CD4-positive, alpha-beta T cell treated with Interleukin-15 for 4 hours (primary cell): ENCODE results near the gene ANKRD12.

Experiments used
- DNase-seq: peaks from one replicate; pipeline ENCODE4 v3.0.0-alpha.2; 2020; ENCODE audit warnings: low spot score

ANKRD12 gene

DNA sequence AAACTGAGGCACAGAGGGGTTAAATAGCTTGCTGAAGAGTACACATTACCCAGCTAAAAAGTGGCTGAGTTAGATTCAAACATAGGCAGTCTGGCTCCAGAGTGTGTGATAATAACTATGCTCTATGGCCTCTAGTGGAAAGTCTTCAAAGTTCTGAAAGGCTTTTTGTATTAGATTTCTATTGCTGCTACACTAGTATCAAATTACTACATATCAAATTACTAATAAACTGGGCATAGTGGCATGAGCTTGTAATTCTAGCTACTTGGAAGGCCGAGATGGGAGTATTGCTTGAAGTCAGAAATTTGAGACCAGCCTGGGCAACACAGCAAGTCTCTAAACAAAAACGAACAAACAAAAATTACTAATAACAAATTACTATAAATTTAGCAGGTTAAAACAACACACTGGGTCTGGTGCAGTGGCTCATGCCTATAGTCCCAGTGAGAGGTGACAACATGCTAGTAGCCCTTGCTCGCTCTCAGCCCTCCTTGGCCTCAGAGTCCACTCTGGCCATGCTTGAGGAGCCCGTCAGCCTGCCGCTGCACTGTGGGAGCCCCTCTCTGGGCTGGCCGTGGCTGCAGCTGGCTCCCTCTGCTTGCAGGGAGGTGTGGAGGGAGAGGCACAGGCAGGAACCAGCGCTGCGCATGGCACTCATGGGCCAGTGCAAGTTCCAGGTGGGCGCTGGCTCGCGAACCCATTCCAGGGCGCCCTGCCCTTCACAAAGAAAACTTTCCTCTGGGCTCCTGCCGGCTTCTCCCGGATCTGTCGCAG lies 159.8 kb downstream of the ANKRD12 start:
- DNase-seq: no peak

DNA sequence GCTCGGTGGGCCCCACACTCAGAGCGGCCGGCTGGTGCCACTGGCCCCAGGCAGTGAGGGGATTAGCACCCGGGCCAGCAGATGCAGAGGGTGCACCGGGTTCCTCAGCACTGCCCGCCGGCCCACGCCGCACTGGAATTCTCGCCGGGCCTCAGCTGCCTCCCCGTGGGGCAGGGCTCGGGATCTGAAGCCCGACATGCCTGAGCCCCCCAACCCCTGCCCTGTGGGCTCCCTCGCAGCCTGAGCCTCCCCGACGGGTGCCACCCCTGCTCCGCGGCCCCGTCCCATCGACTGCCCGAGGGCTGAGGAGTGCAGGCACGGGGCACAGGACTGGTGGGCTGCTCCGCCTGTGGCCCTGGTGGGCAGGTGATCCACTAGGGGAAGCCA lies 160.4 kb downstream of the ANKRD12 start:
- DNase-seq: no peak

DNA sequence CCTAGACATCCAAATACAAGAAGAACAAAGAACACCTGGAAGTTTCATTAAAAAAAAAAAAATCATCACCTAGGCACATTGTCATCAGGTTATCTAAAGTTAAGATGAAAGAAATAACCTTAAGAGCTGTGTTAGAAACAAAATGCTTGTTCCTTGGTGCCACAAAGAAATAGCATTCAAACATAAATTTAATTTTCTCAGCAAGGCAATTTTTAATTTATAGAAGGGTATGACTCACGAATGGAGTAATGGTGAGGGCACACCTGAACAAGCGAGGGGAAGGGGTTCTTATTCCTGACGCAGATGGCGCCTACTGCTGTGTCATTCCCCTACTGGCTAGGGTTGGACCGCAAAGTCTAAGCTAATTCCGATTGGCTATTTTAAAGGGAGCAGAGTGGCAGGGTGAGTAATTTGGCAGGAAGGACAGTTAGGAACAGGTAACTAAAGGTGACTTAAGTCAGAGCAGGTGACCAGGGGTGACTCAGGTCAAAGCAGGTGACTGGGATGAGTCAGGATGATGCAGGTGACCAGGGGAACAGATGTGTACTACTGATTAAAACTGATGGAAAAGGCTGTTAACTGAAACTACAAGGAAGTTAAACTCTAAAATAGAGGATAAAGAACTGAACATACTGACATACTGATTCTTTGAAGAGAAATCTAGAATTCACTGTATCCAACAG lies 167.9 kb downstream of the ANKRD12 start:
- DNase-seq: no peak

DNA sequence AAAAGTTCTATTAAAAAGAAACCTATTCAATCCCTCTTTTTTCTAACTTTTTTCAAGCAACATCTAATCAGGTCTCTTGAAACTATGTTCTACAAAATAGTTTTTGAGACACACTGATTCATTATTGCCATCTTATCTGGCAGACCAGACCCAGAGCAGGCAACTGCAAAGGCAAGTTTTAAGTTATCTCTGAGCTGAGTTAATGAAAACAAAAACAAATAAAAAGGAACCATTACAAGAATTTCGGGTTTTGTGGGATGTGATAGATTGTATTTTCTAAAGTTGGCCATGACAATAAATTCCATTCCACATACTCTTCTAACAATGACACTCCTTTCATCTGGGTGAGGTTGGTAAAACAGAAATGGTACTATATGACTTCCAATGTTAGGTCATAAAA lies 182.8 kb downstream of the ANKRD12 start:
- DNase-seq: no peak

DNA sequence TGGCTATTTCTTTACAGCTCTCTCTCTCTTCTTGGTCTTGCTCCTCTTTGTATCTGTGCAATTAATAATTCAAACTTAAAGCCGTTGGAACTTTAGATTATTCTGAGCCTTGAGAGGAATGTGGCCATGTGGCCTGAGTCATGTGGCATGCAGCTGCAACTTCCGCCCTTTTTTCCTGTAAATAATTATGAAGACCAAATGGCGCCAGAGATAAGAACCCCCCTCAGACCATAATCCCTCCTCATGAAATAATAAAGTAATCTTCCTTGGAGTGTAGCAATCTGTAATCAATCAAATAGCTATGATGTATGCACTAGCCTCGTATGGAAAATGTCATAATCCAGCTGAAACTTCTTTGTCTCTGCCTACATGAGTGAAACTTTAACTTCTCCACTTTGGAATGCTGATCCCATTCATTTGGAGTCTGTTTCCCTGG lies 184.5 kb downstream of the ANKRD12 start:
- no peak for DNase-seq

DNA sequence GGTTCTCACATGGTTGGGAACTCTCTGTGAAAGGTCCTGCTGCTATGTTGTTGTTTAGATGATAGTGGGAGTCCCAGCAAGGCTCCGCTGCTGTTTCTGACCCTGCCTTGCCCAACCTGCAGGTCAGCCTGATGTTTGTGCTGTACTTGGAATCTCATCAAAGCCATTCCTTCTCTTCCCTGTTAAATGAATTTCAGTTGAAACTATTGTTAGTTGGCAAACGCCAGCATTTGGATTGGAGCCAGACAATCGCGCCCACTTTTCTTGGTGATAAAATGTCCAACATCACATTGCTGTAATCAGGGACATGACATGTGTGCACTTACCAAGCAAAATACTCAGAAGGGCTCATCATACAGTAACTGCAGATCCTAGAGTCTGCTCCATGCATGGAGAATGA lies 185.2 kb downstream of the ANKRD12 start:
- no peak for DNase-seq

DNA sequence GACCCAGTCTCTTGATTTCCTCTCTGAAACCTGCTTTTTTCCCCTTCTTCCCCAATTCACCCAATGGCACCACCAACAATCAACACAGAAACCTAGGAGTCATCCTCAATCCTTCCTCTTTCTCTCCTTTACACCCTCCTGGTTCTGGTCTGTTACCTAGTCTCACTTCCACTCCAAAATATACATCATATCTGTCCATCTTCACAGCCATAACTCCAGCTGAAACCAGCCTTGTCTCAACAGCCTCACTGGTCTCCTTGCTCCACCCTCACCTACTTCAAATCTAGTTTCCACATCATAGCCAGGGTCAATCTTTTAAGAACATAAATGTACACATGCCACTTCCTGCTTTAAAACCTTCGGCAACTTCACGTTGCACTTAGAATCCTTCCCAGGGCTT lies 186.2 kb downstream of the ANKRD12 start:
- no peak for DNase-seq

DNA sequence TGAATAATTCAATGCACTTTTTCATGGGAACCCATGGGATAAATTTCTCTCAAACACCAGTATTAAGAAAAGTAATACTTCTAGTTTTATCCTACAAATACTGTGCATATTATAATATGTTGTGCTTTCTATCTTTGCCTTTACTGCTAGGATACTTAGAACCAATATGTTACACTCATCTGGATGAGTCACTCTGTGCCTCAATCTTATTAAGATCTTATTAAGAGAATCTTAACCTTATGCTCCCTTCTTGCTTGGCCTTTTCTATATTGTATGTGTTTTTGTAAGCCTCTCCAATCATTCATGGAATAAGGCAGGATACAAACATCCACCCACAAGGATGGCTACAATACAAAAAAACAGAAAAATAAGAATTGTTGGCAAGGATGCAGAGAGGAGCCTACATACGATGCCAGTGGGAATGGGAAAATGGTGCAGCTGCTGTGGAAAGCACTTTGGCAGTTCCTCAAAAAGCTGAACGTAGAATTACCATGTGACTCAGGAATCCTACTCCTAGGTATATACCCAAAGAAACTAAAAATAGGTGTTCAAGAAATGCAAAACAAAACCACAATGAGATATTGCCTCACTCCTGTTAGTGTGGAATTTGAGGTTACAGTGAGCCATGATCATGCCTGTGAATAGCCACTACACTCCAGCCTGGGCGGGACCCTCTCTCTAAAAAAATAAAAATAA lies 187.3 kb downstream of the ANKRD12 start:
- DNase-seq: no peak

DNA sequence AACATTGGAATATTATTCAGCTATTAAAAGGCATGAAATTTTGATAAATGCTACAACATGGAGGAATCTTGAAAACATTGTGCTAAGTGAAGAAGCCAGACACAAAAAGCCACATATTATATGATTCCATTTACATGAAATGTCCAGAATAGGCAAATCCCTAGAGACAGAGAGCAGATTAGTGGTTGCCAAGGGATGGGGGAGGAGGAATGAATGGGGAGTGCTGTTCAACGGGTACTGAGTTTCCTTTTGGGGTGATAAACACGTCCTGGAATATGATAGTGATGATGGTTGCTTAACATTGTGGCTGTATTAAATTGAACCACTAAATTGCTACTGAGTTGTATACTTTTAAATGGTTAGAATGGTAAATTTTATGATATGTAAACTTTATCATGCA lies 189.1 kb downstream of the ANKRD12 start:
- DNase-seq: no peak

GRCh38 chr18:9328776-9329175 lies 192.2 kb downstream of the ANKRD12 start:
- no peak for DNase-seq

- DNase-seq: no peak
Observed at GRCh38 chr18:9329471-9329870, 192.9 kb downstream of the ANKRD12 start.

DNA sequence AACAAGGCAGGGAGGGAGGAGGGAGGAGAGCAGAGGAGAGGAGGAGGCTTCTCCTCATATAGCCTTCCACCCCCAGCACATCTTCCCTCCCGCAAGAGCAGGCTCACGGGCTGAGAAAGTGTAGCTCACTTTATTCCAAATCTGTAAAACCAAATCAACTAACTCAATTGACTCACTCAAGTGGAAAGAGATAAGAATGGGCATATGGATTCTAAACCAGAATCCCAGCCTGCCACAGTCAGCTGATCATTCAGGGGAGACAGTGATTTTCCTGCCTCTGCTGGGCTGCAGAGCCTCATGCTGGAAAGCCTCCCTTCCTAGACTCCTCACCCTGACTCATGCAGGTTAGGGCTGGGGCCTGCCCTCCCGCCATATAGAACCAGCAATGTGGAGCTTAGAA lies 193.8 kb downstream of the ANKRD12 start:
- DNase-seq: no peak

GRCh38 chr18:9333441-9334328 lies 197.1 kb downstream of the ANKRD12 start:
- DNase-seq: peak; percentile 28

GRCh38 chr18:9334329-9334972 lies 197.9 kb downstream of the ANKRD12 start, which contains the start of gene TWSG1:
Gene TWSG1 (plus strand): TSS chr18:9334773. CDS start chr18:9337230, 2,457 bp downstream.
- peak; percentile 95 for DNase-seq

GRCh38 chr18:9334973-9335696 lies 198.6 kb downstream of the ANKRD12 start:
- DNase-seq: peak; percentile 25
